C4-2B (cell line): ENCODE data around the gene MTFP1.

Experiments
- ZFX ChIP-seq: fragments of 450-650 bp; IDR thresholded peaks from 2 replicates; pipeline ENCODE4 v1.6.1; 2017
- TF ChIP-seq, protein P1 (sequence below): fragments of 450-650 bp; conservative IDR thresholded peaks from 2 replicates; pipeline ENCODE4 v1.5.1; 2017; ENCODE audit warnings: mild to moderate bottlenecking

DNA sequence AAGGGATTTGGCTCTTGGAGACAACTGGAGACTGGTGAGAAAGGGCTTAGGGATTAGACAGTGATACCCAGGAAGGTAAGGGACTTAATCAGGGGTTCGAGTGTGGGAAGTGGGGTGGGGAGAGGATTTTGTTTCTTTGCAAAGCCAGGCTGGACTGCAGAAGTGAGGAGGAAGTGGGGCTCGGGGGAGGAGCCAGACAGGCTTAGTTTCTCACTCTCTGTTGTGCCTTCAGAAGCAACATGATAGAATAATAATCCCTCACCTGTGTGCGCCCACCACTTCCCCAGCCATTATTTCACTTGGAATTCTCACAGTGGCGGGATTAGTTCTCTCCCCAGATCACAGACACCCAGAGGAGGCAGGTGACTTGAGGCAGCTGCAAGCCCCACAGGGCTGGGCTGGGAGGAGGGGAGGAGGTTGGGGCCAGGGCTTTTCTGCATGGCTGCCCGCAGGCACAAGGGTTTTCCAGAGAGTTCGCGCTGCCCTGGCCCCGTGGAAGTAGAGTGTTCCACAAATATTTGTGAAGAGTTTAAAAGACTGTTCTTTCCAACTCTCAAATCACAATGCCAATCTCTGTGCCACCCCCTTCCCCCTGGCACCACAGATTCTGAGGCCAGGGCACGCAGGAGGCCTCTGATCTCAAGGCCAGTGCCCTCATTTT is 32.8 kb upstream of the MTFP1 start:
- TF ChIP-seq, protein P1, sequence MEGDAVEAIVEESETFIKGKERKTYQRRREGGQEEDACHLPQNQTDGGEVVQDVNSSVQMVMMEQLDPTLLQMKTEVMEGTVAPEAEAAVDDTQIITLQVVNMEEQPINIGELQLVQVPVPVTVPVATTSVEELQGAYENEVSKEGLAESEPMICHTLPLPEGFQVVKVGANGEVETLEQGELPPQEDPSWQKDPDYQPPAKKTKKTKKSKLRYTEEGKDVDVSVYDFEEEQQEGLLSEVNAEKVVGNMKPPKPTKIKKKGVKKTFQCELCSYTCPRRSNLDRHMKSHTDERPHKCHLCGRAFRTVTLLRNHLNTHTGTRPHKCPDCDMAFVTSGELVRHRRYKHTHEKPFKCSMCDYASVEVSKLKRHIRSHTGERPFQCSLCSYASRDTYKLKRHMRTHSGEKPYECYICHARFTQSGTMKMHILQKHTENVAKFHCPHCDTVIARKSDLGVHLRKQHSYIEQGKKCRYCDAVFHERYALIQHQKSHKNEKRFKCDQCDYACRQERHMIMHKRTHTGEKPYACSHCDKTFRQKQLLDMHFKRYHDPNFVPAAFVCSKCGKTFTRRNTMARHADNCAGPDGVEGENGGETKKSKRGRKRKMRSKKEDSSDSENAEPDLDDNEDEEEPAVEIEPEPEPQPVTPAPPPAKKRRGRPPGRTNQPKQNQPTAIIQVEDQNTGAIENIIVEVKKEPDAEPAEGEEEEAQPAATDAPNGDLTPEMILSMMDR, result no peak
- no peak for TF ChIP-seq ZFX
